Measurements from ENCODE around the gene DRD1. TPM values are rescaled to one million over a fixed set of nuclear protein-coding genes. Genes with fewer than 3 reads are reported as not detected.

The DRD1 gene
- total and polyA plus RNA-seq, 2 experiments from 2014 or later, result 0.11 to 0.14 TPM

DNA sequence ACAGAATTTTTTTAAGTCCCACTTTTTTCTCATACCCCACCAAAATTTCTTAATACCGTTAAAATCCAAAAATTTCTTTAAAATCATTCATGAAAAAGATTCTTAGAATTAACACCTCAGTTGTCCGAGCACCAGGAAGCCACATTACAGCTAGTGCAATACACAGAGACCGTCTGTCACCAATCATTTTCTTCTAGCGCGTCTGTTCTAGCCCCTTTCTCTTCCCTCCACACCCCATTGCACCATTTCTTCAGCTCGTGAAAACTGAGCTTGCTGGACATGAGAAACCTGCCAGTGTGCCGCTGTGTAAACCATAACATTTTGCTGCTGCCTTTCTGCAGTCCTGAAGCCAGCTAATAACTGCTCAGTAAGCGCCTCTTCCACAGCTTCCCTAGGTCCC lies 39.4 kb upstream of the DRD1 start:
- Histone ChIP-seq H3K27ac (ENCODE audit: low read depth) (no peak overlapping the region), H3K36me3 (ENCODE audit: insufficient read depth) (0 out of 2 replicates have a peak, but pooled peaks cover 5% of the 10 kb centered on the region), H3F3A (replicated peaks; ENCODE audit: low read depth) (0 out of 2 replicates have a peak, but pooled peaks cover 3% of the 10 kb centered on the region), H4K20me1 (replicated peaks; ENCODE audit: insufficient read depth) (peaks cover 66% of the 10 kb centered on the region), H3K4me2 (no peak overlapping the region), H3K9me2 (ENCODE audit: insufficient read depth) (no peaks in the 10 kb centered on the region), H3K27me3 (ENCODE audit: insufficient read depth) (no peaks in the 10 kb centered on the region), H3K4me1 (ENCODE audit: insufficient read depth) (peaks cover 11% of the 10 kb centered on the region), H3K79me2 (replicated peaks; ENCODE audit: insufficient read depth) (peaks cover 93% of the 10 kb centered on the region), H3K4me3 (no peak overlapping the region), H2AFZ (no peak overlapping the region)
- Mint-ChIP-seq H3K27me3 (ENCODE audit: insufficient read depth, low read depth, poor library complexity) (peaks cover 11% of the 10 kb centered on the region), H3K36me3 (ENCODE audit: low read depth) (peaks cover 65% of the 10 kb centered on the region), H3K27ac (no peak overlapping the region; the same call in 1 of the 2 replicates), H3K4me1 (peaks cover 22% of the 10 kb centered on the region), H3K9me3 (no peaks in the 10 kb centered on the region), H3K4me3 (no peak overlapping the region)
- ATAC-seq (no peak), DNase-seq (ENCODE audit: low spot score) (no peak)
- no peak for TF ChIP-seq CREB1 (CRISPR knock-in tag; IDR thresholded peaks at IDR 0.05; ENCODE audit: low read depth)
- no peak for TF ChIP-seq STAT1 (IDR thresholded peaks at IDR 0.05; ENCODE audit: unreplicated experiment)
- TF ChIP-seq ETS1 (IDR thresholded peaks at IDR 0.05), result no peak
- TF ChIP-seq EZH2 (IDR thresholded peaks at IDR 0.05; ENCODE audit: low read depth, unreplicated experiment), result no peak
- TF ChIP-seq POLR2AphosphoS5 (IDR thresholded peaks at IDR 0.05; ENCODE audit: low read depth), result no peak
- TF ChIP-seq JUNB (IDR thresholded peaks at IDR 0.05; ENCODE audit: unreplicated experiment), result no peak
- TF ChIP-seq, protein P1, sequence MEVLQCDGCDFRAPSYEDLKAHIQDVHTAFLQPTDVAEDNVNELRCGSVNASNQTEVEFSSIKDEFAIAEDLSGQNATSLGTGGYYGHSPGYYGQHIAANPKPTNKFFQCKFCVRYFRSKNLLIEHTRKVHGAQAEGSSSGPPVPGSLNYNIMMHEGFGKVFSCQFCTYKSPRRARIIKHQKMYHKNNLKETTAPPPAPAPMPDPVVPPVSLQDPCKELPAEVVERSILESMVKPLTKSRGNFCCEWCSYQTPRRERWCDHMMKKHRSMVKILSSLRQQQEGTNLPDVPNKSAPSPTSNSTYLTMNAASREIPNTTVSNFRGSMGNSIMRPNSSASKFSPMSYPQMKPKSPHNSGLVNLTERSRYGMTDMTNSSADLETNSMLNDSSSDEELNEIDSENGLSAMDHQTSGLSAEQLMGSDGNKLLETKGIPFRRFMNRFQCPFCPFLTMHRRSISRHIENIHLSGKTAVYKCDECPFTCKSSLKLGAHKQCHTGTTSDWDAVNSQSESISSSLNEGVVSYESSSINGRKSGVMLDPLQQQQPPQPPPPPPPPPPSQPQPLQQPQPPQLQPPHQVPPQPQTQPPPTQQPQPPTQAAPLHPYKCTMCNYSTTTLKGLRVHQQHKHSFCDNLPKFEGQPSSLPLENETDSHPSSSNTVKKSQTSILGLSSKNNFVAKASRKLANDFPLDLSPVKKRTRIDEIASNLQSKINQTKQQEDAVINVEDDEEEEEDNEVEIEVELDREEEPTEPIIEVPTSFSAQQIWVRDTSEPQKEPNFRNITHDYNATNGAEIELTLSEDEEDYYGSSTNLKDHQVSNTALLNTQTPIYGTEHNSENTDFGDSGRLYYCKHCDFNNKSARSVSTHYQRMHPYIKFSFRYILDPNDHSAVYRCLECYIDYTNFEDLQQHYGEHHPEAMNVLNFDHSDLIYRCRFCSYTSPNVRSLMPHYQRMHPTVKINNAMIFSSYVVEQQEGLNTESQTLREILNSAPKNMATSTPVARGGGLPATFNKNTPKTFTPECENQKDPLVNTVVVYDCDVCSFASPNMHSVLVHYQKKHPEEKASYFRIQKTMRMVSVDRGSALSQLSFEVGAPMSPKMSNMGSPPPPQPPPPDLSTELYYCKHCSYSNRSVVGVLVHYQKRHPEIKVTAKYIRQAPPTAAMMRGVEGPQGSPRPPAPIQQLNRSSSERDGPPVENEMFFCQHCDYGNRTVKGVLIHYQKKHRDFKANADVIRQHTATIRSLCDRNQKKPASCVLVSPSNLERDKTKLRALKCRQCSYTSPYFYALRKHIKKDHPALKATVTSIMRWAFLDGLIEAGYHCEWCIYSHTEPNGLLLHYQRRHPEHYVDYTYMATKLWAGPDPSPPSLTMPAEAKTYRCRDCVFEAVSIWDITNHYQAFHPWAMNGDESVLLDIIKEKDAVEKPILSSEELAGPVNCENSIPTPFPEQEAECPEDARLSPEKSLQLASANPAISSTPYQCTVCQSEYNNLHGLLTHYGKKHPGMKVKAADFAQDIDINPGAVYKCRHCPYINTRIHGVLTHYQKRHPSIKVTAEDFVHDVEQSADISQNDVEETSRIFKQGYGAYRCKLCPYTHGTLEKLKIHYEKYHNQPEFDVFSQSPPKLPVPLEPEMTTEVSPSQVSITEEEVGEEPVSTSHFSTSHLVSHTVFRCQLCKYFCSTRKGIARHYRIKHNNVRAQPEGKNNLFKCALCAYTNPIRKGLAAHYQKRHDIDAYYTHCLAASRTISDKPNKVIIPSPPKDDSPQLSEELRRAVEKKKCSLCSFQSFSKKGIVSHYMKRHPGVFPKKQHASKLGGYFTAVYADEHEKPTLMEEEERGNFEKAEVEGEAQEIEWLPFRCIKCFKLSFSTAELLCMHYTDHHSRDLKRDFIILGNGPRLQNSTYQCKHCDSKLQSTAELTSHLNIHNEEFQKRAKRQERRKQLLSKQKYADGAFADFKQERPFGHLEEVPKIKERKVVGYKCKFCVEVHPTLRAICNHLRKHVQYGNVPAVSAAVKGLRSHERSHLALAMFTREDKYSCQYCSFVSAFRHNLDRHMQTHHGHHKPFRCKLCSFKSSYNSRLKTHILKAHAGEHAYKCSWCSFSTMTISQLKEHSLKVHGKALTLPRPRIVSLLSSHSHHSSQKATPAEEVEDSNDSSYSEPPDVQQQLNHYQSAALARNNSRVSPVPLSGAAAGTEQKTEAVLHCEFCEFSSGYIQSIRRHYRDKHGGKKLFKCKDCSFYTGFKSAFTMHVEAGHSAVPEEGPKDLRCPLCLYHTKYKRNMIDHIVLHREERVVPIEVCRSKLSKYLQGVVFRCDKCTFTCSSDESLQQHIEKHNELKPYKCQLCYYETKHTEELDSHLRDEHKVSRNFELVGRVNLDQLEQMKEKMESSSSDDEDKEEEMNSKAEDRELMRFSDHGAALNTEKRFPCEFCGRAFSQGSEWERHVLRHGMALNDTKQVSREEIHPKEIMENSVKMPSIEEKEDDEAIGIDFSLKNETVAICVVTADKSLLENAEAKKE (CRISPR knock-in tag; IDR thresholded peaks at IDR 0.05), result no peak
- TF ChIP-seq CTCF (conservative IDR thresholded peaks at IDR 0.05; ENCODE audit: low read depth in 2 of 2), result no peak
- no peak for TF ChIP-seq ZNF331 (CRISPR knock-in tag; IDR thresholded peaks at IDR 0.05; ENCODE audit: low read depth)
- TF ChIP-seq, protein P2, sequence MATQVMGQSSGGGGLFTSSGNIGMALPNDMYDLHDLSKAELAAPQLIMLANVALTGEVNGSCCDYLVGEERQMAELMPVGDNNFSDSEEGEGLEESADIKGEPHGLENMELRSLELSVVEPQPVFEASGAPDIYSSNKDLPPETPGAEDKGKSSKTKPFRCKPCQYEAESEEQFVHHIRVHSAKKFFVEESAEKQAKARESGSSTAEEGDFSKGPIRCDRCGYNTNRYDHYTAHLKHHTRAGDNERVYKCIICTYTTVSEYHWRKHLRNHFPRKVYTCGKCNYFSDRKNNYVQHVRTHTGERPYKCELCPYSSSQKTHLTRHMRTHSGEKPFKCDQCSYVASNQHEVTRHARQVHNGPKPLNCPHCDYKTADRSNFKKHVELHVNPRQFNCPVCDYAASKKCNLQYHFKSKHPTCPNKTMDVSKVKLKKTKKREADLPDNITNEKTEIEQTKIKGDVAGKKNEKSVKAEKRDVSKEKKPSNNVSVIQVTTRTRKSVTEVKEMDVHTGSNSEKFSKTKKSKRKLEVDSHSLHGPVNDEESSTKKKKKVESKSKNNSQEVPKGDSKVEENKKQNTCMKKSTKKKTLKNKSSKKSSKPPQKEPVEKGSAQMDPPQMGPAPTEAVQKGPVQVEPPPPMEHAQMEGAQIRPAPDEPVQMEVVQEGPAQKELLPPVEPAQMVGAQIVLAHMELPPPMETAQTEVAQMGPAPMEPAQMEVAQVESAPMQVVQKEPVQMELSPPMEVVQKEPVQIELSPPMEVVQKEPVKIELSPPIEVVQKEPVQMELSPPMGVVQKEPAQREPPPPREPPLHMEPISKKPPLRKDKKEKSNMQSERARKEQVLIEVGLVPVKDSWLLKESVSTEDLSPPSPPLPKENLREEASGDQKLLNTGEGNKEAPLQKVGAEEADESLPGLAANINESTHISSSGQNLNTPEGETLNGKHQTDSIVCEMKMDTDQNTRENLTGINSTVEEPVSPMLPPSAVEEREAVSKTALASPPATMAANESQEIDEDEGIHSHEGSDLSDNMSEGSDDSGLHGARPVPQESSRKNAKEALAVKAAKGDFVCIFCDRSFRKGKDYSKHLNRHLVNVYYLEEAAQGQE (IDR thresholded peaks at IDR 0.05; ENCODE audit: unreplicated experiment), result no peak
- no peak for TF ChIP-seq EZH2phosphoT487 (IDR thresholded peaks at IDR 0.05; ENCODE audit: unreplicated experiment)
- no peak for TF ChIP-seq NANOG (IDR thresholded peaks at IDR 0.05; ENCODE audit: borderline replicate concordance)
- no peak for TF ChIP-seq ZNF114 (CRISPR knock-in tag; IDR thresholded peaks at IDR 0.05)
